KMS-11 (cell line): Measurements from ENCODE around the gene PLCE1.

Source experiments
- H2AFZ ChIP-seq: fragments of 200-600 bp; sonication (generic); 2 replicates; pipeline ENCODE4 v1.6.1; 2016; ENCODE audit warnings: antibody characterized with exemption, mixed run types, low read depth
- H3K27ac ChIP-seq: fragments of 200-600 bp; sonication (generic); 2 replicates; pipeline ENCODE4 v1.6.1; 2016; ENCODE audit warnings: mild to moderate bottlenecking, mixed run types
- H3K27me3 ChIP-seq: fragments of 200-600 bp; sonication (generic); 2 replicates; pipeline ENCODE4 v1.6.1; 2017; ENCODE audit warnings: mild to moderate bottlenecking, low read depth, mixed run types, moderate library complexity; ENCODE audit not compliant: insufficient read depth
- H3K36me3 ChIP-seq: fragments of 200-600 bp; sonication (generic); 2 replicates; pipeline ENCODE4 v1.6.1; 2017; ENCODE audit warnings: mild to moderate bottlenecking, mixed run types; ENCODE audit not compliant: insufficient read depth
- H3K4me1 ChIP-seq: fragments of 200-600 bp; sonication (generic); 2 replicates; pipeline ENCODE4 v1.6.1; 2016; ENCODE audit warnings: mild to moderate bottlenecking, low read depth, mixed run types; ENCODE audit not compliant: poor library complexity, severe bottlenecking
- H3K4me2 ChIP-seq: fragments of 200-600 bp; sonication (generic); 2 replicates; pipeline ENCODE4 v1.7.0; 2016; ENCODE audit warnings: mild to moderate bottlenecking, mixed run types
- H3K4me3 ChIP-seq: fragments of 200-600 bp; sonication (generic); IDR thresholded peaks from 2 replicates; pipeline ENCODE4 v1.6.1; 2017; ENCODE audit warnings: low read depth, low read length, mixed read lengths; ENCODE audit not compliant: insufficient read depth
- H3K79me2 ChIP-seq: fragments of 200-600 bp; sonication (generic); 2 replicates; pipeline ENCODE4 v1.6.1; 2016; ENCODE audit warnings: low read depth, mixed run types; ENCODE audit not compliant: insufficient read depth
- H3K9ac ChIP-seq: fragments of 200-600 bp; sonication (generic); 2 replicates; pipeline ENCODE4 v1.6.1; 2016; ENCODE audit warnings: mild to moderate bottlenecking, mixed run types
- H4K20me1 ChIP-seq: fragments of 200-600 bp; sonication (generic); 2 replicates; pipeline ENCODE4 v1.6.1; 2016; ENCODE audit warnings: mild to moderate bottlenecking, mixed run types; ENCODE audit not compliant: insufficient read depth
- TF ChIP-seq, protein P1 (sequence below): fragments of 200-600 bp; sonication (generic); conservative IDR thresholded peaks from 2 replicates; pipeline ENCODE4 v1.6.1; 2017; ENCODE audit warnings: low read depth, mild to moderate bottlenecking, antibody characterized with exemption, low read length, moderate library complexity, mixed read lengths

PLCE1 gene

DNA sequence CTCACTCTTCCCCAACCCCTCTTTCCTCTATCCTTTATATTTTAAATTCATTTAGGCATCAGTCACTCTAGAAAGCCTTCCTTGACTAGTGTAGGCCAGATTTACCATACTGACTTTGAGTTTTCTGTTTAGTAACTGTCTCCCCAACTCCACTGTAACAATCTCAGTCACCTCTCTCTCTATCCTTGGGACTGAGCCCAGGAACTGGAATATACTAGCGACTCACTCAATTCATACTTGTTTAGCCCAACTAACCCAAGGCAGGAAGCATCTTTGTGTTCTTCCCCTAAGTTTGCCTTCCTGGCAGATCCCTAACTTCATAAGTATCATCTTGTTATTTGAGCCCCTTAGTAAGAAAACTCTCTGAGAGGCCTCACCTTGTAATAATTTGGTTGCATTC, 19.1 kb downstream of the PLCE1 start:
- Histone ChIP-seq H3K9ac (no peak overlapping the region), H3K36me3 (no peaks in the 10 kb centered on the region), H4K20me1 (no peaks in the 10 kb centered on the region), H3K4me2 (no peak overlapping the region), H3K4me1 (no peaks in the 10 kb centered on the region), H3K4me3 (no peak overlapping the region), H3K79me2 (no peaks in the 10 kb centered on the region), H3K27me3 (no peaks in the 10 kb centered on the region), H3K27ac (no peak overlapping the region), H2AFZ (no peak overlapping the region)
- TF ChIP-seq, protein P1, sequence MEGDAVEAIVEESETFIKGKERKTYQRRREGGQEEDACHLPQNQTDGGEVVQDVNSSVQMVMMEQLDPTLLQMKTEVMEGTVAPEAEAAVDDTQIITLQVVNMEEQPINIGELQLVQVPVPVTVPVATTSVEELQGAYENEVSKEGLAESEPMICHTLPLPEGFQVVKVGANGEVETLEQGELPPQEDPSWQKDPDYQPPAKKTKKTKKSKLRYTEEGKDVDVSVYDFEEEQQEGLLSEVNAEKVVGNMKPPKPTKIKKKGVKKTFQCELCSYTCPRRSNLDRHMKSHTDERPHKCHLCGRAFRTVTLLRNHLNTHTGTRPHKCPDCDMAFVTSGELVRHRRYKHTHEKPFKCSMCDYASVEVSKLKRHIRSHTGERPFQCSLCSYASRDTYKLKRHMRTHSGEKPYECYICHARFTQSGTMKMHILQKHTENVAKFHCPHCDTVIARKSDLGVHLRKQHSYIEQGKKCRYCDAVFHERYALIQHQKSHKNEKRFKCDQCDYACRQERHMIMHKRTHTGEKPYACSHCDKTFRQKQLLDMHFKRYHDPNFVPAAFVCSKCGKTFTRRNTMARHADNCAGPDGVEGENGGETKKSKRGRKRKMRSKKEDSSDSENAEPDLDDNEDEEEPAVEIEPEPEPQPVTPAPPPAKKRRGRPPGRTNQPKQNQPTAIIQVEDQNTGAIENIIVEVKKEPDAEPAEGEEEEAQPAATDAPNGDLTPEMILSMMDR = no peak

DNA sequence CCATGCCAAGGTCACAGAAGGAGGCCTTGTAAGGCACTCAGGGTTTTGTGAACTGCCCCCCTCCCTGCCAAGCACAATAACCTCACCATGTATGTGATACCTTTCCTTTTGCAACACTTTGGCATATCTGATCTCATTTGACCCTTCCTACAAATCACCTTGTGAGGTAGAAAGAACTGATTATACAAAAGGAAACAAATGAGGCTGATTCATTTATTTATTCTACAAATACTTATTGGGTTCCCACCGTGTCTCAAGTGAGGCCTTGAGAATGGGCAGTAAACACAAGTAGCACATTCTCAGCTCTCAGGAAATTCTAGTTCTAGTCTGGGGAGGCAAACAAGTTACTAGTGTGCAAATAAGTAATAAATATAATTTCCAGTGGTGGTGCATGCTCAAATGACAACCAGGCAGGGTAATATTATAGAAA, 19.6 kb downstream of the PLCE1 start:
- no peak overlapping the region for H3K27ac ChIP-seq
- H3K4me1 ChIP-seq = no peaks in the 10 kb centered on the region
- no peak overlapping the region for H3K4me2 ChIP-seq
- no peaks in the 10 kb centered on the region for H4K20me1 ChIP-seq
- H2AFZ ChIP-seq = no peak overlapping the region
- no peak overlapping the region for H3K9ac ChIP-seq
- no peaks in the 10 kb centered on the region for H3K36me3 ChIP-seq
- H3K79me2 ChIP-seq = no peaks in the 10 kb centered on the region
- no peak overlapping the region for H3K4me3 ChIP-seq
- H3K27me3 ChIP-seq = no peaks in the 10 kb centered on the region
- TF ChIP-seq, protein P1 = no peak

- no peak overlapping the region for H3K27ac ChIP-seq
These were observed 20.6 kb downstream of the PLCE1 start for GRCh38 chr10:94014304-94014703.

DNA sequence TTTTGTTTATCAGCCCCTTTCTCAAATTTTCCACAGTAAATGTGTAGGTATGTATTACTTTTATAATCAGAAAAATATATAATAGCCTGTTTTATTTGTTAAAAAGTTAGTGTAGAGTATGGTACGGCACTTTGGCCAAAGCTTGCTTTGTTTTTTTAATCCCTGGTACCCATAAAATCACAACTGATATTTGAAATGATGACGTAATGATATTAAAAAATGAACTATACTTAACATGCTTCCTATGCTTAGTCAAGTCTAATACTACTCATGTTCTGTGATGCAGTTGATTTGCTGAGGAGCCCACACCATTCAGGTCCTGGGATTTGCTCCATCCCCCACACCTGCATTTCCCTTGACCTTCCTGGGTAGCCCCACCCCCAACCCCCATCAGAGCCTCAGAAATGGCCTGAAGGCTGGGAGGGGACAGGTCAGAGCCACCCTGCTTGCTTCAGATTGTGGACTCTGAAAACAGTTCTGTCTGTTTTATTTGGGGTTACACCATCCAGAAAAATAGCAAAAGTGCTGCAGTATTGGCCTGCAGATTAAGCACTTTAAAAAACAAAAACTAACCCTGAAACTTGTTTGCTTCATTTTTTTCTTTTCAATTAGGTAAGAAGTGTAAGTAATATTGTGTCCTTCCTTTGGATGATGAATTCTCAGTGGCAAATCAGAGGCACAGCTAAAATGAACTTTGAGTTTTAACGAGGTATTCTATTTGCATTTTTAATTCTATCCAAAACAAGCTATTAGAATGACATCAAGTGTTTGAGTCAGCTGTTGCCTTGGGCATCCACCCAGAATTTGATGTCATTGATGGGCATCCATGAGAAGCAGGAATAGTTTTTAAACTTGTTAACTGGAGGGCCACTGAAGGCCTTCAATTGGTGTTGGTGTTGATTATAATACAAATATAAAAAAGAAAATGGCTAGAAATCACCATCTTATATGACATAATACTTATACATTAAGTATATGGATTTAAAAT, 23.3 kb downstream of the PLCE1 start:
- Histone ChIP-seq H3K9ac (no peak overlapping the region), H3K36me3 (no peaks in the 10 kb centered on the region; the same call in 1 of the 2 replicates), H3K4me1 (no peaks in the 10 kb centered on the region), H4K20me1 (no peaks in the 10 kb centered on the region), H3K4me3 (no peak overlapping the region), H3K27me3 (no peaks in the 10 kb centered on the region), H3K4me2 (no peak overlapping the region), H2AFZ (no peak overlapping the region), H3K27ac (no peak overlapping the region), H3K79me2 (no peaks in the 10 kb centered on the region)
- TF ChIP-seq, protein P1 = no peak

More at GRCh38 chr10:94014304-94014703, 20.6 kb downstream of the PLCE1 start:
- H3K36me3 ChIP-seq = no peaks in the 10 kb centered on the region
- H2AFZ ChIP-seq = no peak overlapping the region
- H3K4me2 ChIP-seq = no peak overlapping the region
- H3K9ac ChIP-seq = no peak overlapping the region
- no peaks in the 10 kb centered on the region for H4K20me1 ChIP-seq
- H3K27me3 ChIP-seq = no peaks in the 10 kb centered on the region
- no peak overlapping the region for H3K4me3 ChIP-seq
- H3K4me1 ChIP-seq = no peaks in the 10 kb centered on the region
- H3K79me2 ChIP-seq = no peaks in the 10 kb centered on the region
- TF ChIP-seq, protein P1 = no peak
